Fibroblast of lung (primary cell): ENCODE data around the gene RAB40A. TPM values are rescaled to one million over a fixed set of nuclear protein-coding genes. Genes with fewer than 3 reads are reported as not detected.

Experiments used
- DNase-seq, 2 donors: peaks; one replicate each; pipeline versions ENCODE4 v3.0.0 to v3.0.0-alpha.2; 2010; ENCODE audit warnings: low read depth in 2 of 2
- H2AFZ ChIP-seq: 2 replicates; pipeline ENCODE4 v1.5.1; 2012; ENCODE audit warnings: low read length, control low read depth, inconsistent platforms
- H3K27ac ChIP-seq: 2 replicates; pipeline ENCODE4 v1.5.1; 2011; ENCODE audit warnings: low read length, control low read depth; ENCODE audit not compliant: insufficient read depth
- H3K27me3 ChIP-seq: 2 replicates; pipeline ENCODE4 v1.5.1; 2011; ENCODE audit warnings: mild to moderate bottlenecking, low read length; ENCODE audit not compliant: control insufficient read depth, insufficient read depth
- H3K36me3 ChIP-seq: 2 replicates; pipeline ENCODE4 v1.5.1; 2011; ENCODE audit warnings: low read length; ENCODE audit not compliant: control insufficient read depth, insufficient read depth
- H3K4me1 ChIP-seq: 2 replicates; pipeline ENCODE4 v1.5.1; 2011; ENCODE audit warnings: low read length; ENCODE audit not compliant: control insufficient read depth, insufficient read depth; ENCODE audit errors: extremely low read depth
- H3K4me2 ChIP-seq: 2 replicates; pipeline ENCODE4 v1.5.1; 2011; ENCODE audit warnings: low read length, control low read depth; ENCODE audit not compliant: insufficient read depth; ENCODE audit errors: extremely low read depth
- H3K4me3 ChIP-seq, 4 experiments: fragments of 200-600 bp in 1 of 4; sonication (generic) in 1 of 4; replicated peaks in 1 of 4; 2 replicates each; pipeline ENCODE4 v1.5.1; 2011 to 2016; ENCODE audit warnings: low read length in 4 of 4, low read depth in 3 of 4, mild to moderate bottlenecking in 3 of 4, control low read depth in 2 of 4, inconsistent platforms in 1 of 4, mixed read lengths in 1 of 4; ENCODE audit not compliant: insufficient read depth in 1 of 4; ENCODE audit errors: control extremely low read depth in 1 of 4
- H3K79me2 ChIP-seq: 2 replicates; pipeline ENCODE4 v1.5.1; 2012; ENCODE audit warnings: mild to moderate bottlenecking, low read length, inconsistent platforms; ENCODE audit not compliant: control insufficient read depth, insufficient read depth
- H3K9ac ChIP-seq: 2 replicates; pipeline ENCODE4 v1.5.1; 2011; ENCODE audit warnings: mild to moderate bottlenecking, low read length, control low read depth; ENCODE audit not compliant: insufficient read depth
- H3K9me3 ChIP-seq: 2 replicates; pipeline ENCODE4 v1.5.1; 2012; ENCODE audit warnings: low read depth, low read length; ENCODE audit not compliant: control insufficient read depth, insufficient read depth
- H4K20me1 ChIP-seq: 2 replicates; pipeline ENCODE4 v1.5.1; 2011; ENCODE audit warnings: low read length; ENCODE audit not compliant: control insufficient read depth, insufficient read depth; ENCODE audit errors: extremely low read depth
- EZH2 ChIP-seq: IDR thresholded peaks from 2 replicates; pipeline ENCODE4 v1.5.1; 2012; ENCODE audit warnings: low read length, control low read depth, mild to moderate bottlenecking; ENCODE audit errors: missing control alignments
- polyA plus RNA-seq, 2 donors: library from polyadenylated mRNA; depleted of rRNA in 1 of 2; stranded (reverse) in 1 of 2; unstranded in 1 of 2; fragments of >200 nt; gene quantifications; 2 replicates each; pipeline ENCODE4 v1.2.1, GENCODE V29; 2011 to 2012; ENCODE audit warnings: missing spikeins in 1 of 2
- total RNA-seq: library from RNA; depleted of rRNA; stranded (reverse); fragments of >200 nt; gene quantifications from 2 replicates; pipeline ENCODE4 v1.2.1, GENCODE V29; 2014
- TF ChIP-seq, protein P1 (sequence below), 2 donors: IDR thresholded peaks in 1 of 2; conservative IDR thresholded peaks in 1 of 2; 1 replicate in 1 of 2; 2 replicates in 1 of 2; pipeline ENCODE4 v1.5.1; 2011 to 2012; ENCODE audit warnings: low read length in 2 of 2, control low read depth in 1 of 2, inconsistent platforms in 1 of 2, low read depth in 1 of 2, mild to moderate bottlenecking in 1 of 2

Gene RAB40A
- total and polyA plus RNA-seq, 2 donors (not counting 1 experiment from before 2014, with no cell fraction given), result 0.07 to 0.17 TPM

DNA sequence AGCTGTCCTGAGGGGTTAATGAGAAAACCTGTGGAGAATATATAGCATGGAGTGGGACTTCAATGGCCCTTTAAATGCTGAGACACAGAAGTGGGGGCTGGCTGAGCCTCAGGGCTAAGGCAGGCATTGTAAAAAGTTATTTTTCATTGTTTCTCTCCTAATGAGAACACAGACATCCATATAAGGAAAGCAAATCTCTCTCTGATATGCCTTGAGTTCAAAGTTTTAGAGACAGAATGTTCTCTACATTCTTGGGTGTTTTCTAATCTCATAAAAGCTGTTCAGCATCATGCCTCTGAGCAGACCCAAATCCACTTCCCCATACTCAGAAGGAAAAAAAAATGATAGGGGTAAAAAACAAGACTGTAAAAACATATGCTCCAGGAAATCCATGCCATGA is 16.8 kb upstream of the RAB40A start:
- no peak overlapping the region for H3K4me3 ChIP-seq
- TF ChIP-seq, protein P1, sequence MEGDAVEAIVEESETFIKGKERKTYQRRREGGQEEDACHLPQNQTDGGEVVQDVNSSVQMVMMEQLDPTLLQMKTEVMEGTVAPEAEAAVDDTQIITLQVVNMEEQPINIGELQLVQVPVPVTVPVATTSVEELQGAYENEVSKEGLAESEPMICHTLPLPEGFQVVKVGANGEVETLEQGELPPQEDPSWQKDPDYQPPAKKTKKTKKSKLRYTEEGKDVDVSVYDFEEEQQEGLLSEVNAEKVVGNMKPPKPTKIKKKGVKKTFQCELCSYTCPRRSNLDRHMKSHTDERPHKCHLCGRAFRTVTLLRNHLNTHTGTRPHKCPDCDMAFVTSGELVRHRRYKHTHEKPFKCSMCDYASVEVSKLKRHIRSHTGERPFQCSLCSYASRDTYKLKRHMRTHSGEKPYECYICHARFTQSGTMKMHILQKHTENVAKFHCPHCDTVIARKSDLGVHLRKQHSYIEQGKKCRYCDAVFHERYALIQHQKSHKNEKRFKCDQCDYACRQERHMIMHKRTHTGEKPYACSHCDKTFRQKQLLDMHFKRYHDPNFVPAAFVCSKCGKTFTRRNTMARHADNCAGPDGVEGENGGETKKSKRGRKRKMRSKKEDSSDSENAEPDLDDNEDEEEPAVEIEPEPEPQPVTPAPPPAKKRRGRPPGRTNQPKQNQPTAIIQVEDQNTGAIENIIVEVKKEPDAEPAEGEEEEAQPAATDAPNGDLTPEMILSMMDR (conservative IDR thresholded peaks at IDR 0.05 in 1 of 2, IDR thresholded peaks at IDR 0.05 in 1 of 2; ENCODE audit: low read depth in 1 of 2, low read length in 2 of 2), result no peak
- TF ChIP-seq EZH2, result no peak
- no peak overlapping the region for H3K4me2 ChIP-seq
- no peak overlapping the region for H3K9ac ChIP-seq
- H3K9me3 ChIP-seq, result no peaks in the 10 kb centered on the region
- no peaks in the 10 kb centered on the region for H3K4me1 ChIP-seq
- no peak overlapping the region for H2AFZ ChIP-seq
- no peaks in the 10 kb centered on the region for H3K36me3 ChIP-seq
- DNase-seq, result peak; percentile 16 to 36
- no peaks in the 10 kb centered on the region for H3K79me2 ChIP-seq
- no peaks in the 10 kb centered on the region for H3K27me3 ChIP-seq
- H4K20me1 ChIP-seq, result no peaks in the 10 kb centered on the region
- H3K27ac ChIP-seq, result no peak overlapping the region

DNA sequence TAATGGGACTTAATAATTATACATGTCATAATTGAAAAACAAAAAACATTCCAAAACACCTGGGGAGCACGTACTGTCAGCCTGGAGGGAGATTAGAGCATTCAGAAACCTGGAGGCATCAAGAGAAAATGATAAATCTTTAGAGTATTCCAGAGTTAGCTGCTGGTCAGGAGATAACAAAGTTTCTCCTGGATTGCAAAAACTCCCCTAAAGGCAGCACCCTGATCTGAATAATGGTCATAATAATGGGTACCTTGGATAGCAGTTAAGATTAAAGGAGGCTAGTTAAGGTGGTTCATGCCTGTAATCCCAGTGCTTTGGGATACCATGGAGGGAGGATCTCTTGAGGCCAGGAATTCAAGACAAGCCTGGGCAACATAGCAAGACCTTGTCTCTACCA is 15.9 kb upstream of the RAB40A start:
- Histone ChIP-seq H3K9ac (no peak overlapping the region), H4K20me1 (no peaks in the 10 kb centered on the region), H3K36me3 (no peaks in the 10 kb centered on the region), H3K27me3 (no peaks in the 10 kb centered on the region), H2AFZ (no peak overlapping the region), H3K4me1 (peaks cover 5% of the 10 kb centered on the region), H3K4me3 (no peak overlapping the region), H3K79me2 (no peaks in the 10 kb centered on the region), H3K27ac (no peak overlapping the region), H3K9me3 (no peaks in the 10 kb centered on the region), H3K4me2 (no peak overlapping the region)
- TF ChIP-seq, protein P1 (conservative IDR thresholded peaks at IDR 0.05 in 1 of 2, IDR thresholded peaks at IDR 0.05 in 1 of 2; ENCODE audit: low read depth in 1 of 2, low read length in 2 of 2), result no peak
- TF ChIP-seq EZH2, result no peak
- DNase-seq, result no peak

DNA sequence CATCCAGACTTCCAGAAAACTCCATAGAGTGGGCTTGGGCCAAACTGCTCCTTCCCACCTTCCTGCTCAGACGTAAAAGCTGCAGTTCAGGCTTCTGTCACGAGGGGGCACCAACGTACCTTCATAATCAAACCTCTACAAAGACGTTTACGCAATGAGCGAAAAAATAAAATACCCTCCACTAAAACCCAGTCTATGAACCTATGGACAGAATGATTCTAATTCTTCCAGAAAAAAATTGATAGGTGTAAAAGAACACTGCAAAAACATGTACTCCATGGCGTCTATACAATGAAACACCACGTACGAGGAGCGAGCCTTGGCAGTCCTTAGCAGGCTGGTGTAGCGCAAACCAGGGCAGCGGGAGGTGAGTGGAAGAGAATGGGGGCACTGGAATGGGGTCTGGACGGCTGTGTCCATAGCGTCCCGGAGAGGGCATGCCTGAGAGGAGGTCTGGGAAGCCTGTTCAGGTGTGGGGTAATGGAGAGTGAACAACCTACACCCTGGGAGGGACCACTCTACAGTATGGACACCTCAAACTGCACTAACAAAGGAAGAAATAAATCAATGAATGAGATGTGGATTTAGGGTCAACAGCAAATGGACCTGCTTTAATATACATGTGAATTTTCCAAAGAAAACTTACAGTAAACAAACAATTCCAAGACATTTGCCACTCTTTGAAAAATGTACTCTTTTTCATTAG is 14.4 kb upstream of the RAB40A start:
- peak overlapping the region; percentile 78 for H3K4me2 ChIP-seq
- no peaks in the 10 kb centered on the region for H3K27me3 ChIP-seq
- H3K4me1 ChIP-seq, result peaks cover 5% of the 10 kb centered on the region
- H4K20me1 ChIP-seq, result no peaks in the 10 kb centered on the region
- H3K4me3 ChIP-seq, result peak overlapping the region; percentile 15 to 54 (median 36)
- peak overlapping the region; percentile 79 for H2AFZ ChIP-seq
- no peaks in the 10 kb centered on the region for H3K79me2 ChIP-seq
- DNase-seq, result peak; percentile 44 to 77
- peak overlapping the region; percentile 48 for H3K9ac ChIP-seq
- H3K27ac ChIP-seq, result no peak overlapping the region
- no peaks in the 10 kb centered on the region for H3K36me3 ChIP-seq
- TF ChIP-seq, protein P1 (conservative IDR thresholded peaks at IDR 0.05 in 1 of 2, IDR thresholded peaks at IDR 0.05 in 1 of 2; ENCODE audit: low read depth in 1 of 2, low read length in 2 of 2), result peak; percentile 67 to 76
- TF ChIP-seq EZH2, result no peak
- H3K9me3 ChIP-seq, result no peaks in the 10 kb centered on the region
